Vagina (tissue), 2 donors: ENCODE measurements around the gene MTA3. TPM values are rescaled to one million over a fixed set of nuclear protein-coding genes. Genes with fewer than 3 reads are reported as not detected.

ENCODE experiments used
- DNase-seq, 2 donors: peaks; one replicate each; pipeline ENCODE4 v3.0.0-alpha.2; 2017; ENCODE audit errors: extremely low spot score in 2 of 2
- H3K27ac ChIP-seq: fragments of 200-600 bp; sonication (generic); one replicate; pipeline ENCODE4 v1.5.1; 2019
- H3K27me3 ChIP-seq: fragments of 200-600 bp; sonication (generic); one replicate; pipeline ENCODE4 v1.5.1; 2019
- H3K36me3 ChIP-seq, 2 donors: fragments of 200-600 bp; sonication (generic); one replicate each; pipeline ENCODE4 v1.5.1; 2017 to 2019
- H3K4me1 ChIP-seq: fragments of 200-600 bp; sonication (generic); one replicate; pipeline ENCODE4 v1.5.1; 2019
- H3K4me3 ChIP-seq, 2 donors: fragments of 200-600 bp; sonication (generic); 1 replicate in 1 of 2; 2 replicates in 1 of 2; pipeline ENCODE4 v1.5.1; 2016 to 2019
- H3K9me3 ChIP-seq: fragments of 200-600 bp; sonication (generic); one replicate; pipeline ENCODE4 v1.5.1; 2019
- POLR2A ChIP-seq, 2 donors: fragments of 450-650 bp; IDR thresholded peaks; one replicate each; pipeline ENCODE4 v1.6.1; 2017; ENCODE audit warnings: antibody characterized with exemption in 2 of 2, mild to moderate bottlenecking in 2 of 2, moderate library complexity in 2 of 2
- POLR2AphosphoS5 ChIP-seq, 2 donors: sonication (generic); formaldehyde crosslinking; IDR thresholded peaks; one replicate each; pipeline ENCODE4 v1.9.0; 2017; ENCODE audit warnings: antibody characterized with exemption in 2 of 2, mild to moderate bottlenecking in 2 of 2, low read depth in 1 of 2; ENCODE audit not compliant: insufficient read depth in 1 of 2
- intact Hi-C: fragments of 100-400 bp; cut with DNase I; formaldehyde crosslinking; loops from one replicate; pipeline ENCODE4 v1.15.1; 2023
- total RNA-seq: library from RNA; depleted of rRNA; stranded (reverse); fragments of >200 nt; gene quantifications from one replicate; pipeline ENCODE4 v1.2.3, GENCODE V29; 2016
- TF ChIP-seq, protein P1 (sequence below), 3 experiments: fragments of 450-650 bp in 2 of 3; fragments of 200-600 bp in 1 of 3; sonication (generic) in 1 of 3; IDR thresholded peaks; one replicate each; pipeline ENCODE4 v1.5.1; 2017 to 2019; ENCODE audit warnings: antibody characterized with exemption in 3 of 3, mild to moderate bottlenecking in 2 of 3, moderate library complexity in 2 of 3

MTA3 gene
- total RNA-seq, result 46.7 TPM

DNA sequence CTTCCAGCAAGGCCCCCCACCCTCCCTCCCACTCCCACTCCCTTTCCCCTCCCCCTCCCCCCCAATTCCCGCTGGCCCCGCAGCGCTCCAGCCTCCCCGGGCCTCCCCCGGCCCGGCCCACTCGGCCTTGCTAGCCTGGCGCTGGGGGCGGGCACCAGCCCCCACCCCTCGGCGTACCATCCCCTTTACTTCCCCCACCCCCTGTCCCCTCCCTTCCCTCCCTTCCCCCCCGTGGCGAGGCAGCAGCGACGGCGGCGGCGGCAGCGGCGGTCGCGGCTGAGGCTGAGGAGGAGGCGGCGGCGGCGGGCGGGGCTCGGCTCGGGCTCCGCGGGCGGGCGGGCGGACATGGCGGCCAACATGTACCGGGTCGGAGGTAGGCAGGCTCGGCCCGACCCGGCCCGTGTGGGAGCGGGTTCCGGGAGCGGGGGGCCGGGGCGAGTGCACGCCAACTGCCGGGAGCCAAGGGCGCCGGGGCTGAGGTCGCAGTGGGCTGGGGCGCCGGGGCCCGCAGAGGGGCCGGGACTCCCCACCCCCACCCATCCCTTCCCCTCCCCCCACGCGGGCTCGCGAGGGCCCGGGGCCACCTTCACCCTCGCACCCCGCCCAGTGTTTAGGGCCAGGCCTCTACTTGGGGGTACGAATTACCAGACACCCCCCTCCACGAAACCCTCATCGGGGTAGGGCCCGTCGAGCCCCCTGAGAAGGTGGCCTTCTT is at the start of gene MTA3:
TSS of gene MTA3 (plus strand) at position 232 of the 715 bp plus-strand sequence. CDS start at position 346, 114 bp downstream.
- Histone ChIP-seq H3K27ac (peak within 1 kb of the TSS; percentile 94), H3K36me3 (peaks cover 0 to 11% of the 10 kb centered on the region in 2 donors), H3K27me3 (no peaks in the 10 kb centered on the region), H3K9me3 (no peaks in the 10 kb centered on the region), H3K4me1 (peaks cover 39% of the 10 kb centered on the region), H3K4me3 (peak within 1 kb of the TSS; percentile 70 to 92)
- DNase-seq, result no peak
- TF ChIP-seq POLR2A (IDR thresholded peaks at IDR 0.05), result no peak
- TF ChIP-seq, protein P1, sequence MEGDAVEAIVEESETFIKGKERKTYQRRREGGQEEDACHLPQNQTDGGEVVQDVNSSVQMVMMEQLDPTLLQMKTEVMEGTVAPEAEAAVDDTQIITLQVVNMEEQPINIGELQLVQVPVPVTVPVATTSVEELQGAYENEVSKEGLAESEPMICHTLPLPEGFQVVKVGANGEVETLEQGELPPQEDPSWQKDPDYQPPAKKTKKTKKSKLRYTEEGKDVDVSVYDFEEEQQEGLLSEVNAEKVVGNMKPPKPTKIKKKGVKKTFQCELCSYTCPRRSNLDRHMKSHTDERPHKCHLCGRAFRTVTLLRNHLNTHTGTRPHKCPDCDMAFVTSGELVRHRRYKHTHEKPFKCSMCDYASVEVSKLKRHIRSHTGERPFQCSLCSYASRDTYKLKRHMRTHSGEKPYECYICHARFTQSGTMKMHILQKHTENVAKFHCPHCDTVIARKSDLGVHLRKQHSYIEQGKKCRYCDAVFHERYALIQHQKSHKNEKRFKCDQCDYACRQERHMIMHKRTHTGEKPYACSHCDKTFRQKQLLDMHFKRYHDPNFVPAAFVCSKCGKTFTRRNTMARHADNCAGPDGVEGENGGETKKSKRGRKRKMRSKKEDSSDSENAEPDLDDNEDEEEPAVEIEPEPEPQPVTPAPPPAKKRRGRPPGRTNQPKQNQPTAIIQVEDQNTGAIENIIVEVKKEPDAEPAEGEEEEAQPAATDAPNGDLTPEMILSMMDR (IDR thresholded peaks at IDR 0.05), result no peak
- no peak for TF ChIP-seq POLR2AphosphoS5 (IDR thresholded peaks at IDR 0.05; ENCODE audit: insufficient read depth in 1 of 2, low read depth in 1 of 2)
- intact Hi-C loops, result no loop called here

DNA sequence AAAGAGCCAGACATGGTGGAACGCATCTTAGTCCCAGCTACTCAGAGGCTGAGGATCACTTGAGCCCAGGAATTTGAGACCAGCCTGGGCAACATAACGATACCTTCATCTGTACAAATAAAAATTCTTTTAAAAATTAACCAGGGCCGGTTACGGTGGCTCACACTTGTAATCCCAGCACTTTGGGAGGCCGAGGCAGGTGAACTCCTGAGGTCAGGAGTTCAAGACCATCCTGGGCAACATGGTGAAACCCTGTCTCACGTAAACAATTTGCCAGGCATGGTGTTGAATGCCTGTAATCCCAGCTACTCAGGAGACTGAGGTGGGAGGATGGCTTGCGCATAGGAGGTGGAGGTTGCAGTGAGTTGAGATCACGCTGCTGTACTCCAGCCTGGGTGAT is 48.8 kb upstream of the MTA3 start:
- no peak overlapping the region for H3K27ac ChIP-seq
- H3K9me3 ChIP-seq, result no peaks in the 10 kb centered on the region
- H3K27me3 ChIP-seq, result no peaks in the 10 kb centered on the region
- H3K4me1 ChIP-seq, result no peaks in the 10 kb centered on the region
- no peaks in the 10 kb centered on the region for H3K36me3 ChIP-seq
- no peak for TF ChIP-seq POLR2AphosphoS5 (IDR thresholded peaks at IDR 0.05; ENCODE audit: insufficient read depth in 1 of 2, low read depth in 1 of 2)
- TF ChIP-seq POLR2A (IDR thresholded peaks at IDR 0.05), result no peak
- TF ChIP-seq, protein P1 (IDR thresholded peaks at IDR 0.05), result no peak
- intact Hi-C loops, result no loop called here
- no peak overlapping the region for H3K4me3 ChIP-seq
- DNase-seq, result no peak

DNA sequence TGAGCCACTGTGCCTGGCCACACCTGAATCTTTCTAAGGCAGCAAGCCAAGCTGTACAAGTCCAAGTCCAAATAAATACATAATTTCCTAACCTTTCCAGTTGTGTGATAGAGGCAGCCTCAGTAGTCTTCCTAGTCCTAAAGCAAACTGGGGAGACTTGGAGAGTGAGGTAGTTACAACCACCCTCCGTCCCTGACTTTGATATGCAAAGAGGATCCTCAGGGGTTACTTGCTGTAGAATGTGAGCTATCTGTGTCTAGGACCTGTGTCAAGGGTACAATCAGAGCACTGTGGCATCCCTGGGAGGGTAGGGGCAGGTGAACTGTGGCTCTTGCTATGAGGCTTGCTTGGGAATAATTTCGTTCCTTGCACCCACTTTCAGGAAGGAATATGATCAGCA is 46.4 kb upstream of the MTA3 start:
- Histone ChIP-seq H3K27me3 (no peaks in the 10 kb centered on the region), H3K4me3 (no peak overlapping the region), H3K27ac (no peak overlapping the region), H3K9me3 (no peaks in the 10 kb centered on the region), H3K36me3 (no peaks in the 10 kb centered on the region), H3K4me1 (no peaks in the 10 kb centered on the region)
- intact Hi-C loops, result no loop called here
- TF ChIP-seq, protein P1 (IDR thresholded peaks at IDR 0.05), result no peak
- no peak for TF ChIP-seq POLR2AphosphoS5 (IDR thresholded peaks at IDR 0.05; ENCODE audit: insufficient read depth in 1 of 2, low read depth in 1 of 2)
- no peak for TF ChIP-seq POLR2A (IDR thresholded peaks at IDR 0.05)
- no peak for DNase-seq

DNA sequence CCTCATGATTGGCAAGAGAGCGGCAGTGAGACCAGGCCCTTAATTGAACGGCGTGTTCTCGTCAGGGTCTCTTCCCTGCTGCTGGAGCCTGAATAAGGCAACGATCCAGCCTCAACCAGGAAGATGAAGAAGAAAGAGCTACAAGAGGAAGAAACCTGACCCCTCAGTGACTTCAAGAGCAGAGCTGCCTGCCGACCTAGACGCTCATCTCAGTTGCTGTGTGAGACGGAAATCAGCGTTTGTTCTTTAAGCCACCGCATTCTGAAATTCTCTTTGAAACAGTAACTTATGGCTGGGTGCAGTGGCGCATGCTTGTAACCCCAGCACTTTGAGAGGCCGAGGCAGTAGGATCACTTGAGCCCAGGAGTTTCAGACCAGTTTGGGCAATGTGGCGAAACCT is 45.1 kb upstream of the MTA3 start:
- no peak overlapping the region for H3K27ac ChIP-seq
- TF ChIP-seq POLR2AphosphoS5 (IDR thresholded peaks at IDR 0.05; ENCODE audit: insufficient read depth in 1 of 2, low read depth in 1 of 2) (no peak), POLR2A (IDR thresholded peaks at IDR 0.05) (no peak)
- TF ChIP-seq, protein P1 (IDR thresholded peaks at IDR 0.05), result no peak
- DNase-seq, result no peak
- H3K9me3 ChIP-seq, result no peaks in the 10 kb centered on the region
- intact Hi-C loops, result no loop called here
- no peaks in the 10 kb centered on the region for H3K27me3 ChIP-seq
- no peaks in the 10 kb centered on the region for H3K36me3 ChIP-seq
- H3K4me1 ChIP-seq, result no peaks in the 10 kb centered on the region
- H3K4me3 ChIP-seq, result no peak overlapping the region

DNA sequence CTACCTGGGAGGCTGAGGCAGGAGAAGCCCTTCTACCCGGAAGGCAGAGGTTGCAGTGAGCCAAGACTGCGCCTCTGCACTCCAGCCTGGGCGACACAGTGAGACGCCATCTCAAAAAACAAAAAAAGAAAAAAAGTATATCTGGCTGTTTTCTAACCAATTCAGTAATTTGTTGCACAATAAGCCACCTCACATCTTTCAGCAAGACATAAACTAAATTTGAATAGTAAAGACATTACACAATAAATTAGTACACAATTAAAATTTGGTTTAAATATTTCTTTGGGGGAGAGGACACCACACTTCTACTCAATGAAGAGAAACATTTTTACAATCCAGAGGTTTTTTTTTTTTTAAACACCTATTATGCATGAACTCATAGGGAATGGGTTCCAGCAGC is 36.0 kb upstream of the MTA3 start:
- intact Hi-C loops, result no loop called here
- TF ChIP-seq POLR2A (IDR thresholded peaks at IDR 0.05), result no peak
- no peak for TF ChIP-seq POLR2AphosphoS5 (IDR thresholded peaks at IDR 0.05; ENCODE audit: insufficient read depth in 1 of 2, low read depth in 1 of 2)
- TF ChIP-seq, protein P1 (IDR thresholded peaks at IDR 0.05), result no peak
- H3K4me1 ChIP-seq, result no peaks in the 10 kb centered on the region
- no peak overlapping the region for H3K27ac ChIP-seq
- no peaks in the 10 kb centered on the region for H3K9me3 ChIP-seq
- no peak for DNase-seq
- H3K36me3 ChIP-seq, result no peaks in the 10 kb centered on the region
- no peak overlapping the region for H3K4me3 ChIP-seq
- H3K27me3 ChIP-seq, result no peaks in the 10 kb centered on the region
